Activated T-cell treated with anti-CD3 and anti-CD28 coated beads for 4 hours (primary cell): Measurements from ENCODE around the gene CDH4.
"Not testable (repeated sequence)": the region's sequence is repeated elsewhere in the genome, so short reads cannot be mapped to it uniquely, and the experiment has no call there.

Experiments
- DNase-seq: peaks from one replicate; pipeline ENCODE4 v3.0.0-alpha.2; 2020

Gene CDH4

DNA sequence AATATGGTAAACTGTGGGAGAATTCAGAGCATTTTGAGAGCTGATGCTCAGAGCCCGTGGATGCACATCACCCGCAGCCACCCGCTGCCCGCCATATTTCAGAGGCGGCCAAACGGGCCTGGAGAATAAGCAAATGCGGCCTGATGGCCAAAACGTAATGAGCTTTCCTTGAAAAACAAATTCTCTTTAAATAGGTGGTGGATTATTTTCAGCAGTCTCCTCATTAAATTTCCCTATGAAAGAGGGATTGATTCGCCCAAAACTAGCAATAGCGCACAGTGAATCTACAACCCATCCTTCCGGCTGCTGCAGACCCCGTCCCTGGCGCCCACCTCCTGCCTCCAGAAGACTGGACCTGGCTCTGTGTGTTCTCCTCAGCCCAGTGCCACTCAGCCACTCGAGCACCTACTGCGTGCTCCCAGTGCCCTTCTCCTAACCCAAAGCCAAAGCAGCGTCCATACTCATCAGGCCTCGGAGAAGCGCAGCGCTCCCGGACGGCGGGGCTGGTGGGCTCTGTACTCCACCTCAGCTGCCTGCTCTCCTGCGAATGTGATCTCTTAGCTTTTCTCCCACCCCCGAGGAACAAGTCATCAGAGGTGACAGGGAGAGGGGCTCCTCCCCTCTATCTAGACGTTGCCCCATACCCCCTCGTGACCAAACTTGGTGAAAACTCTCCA, 588.9 kb downstream of the CDH4 start:
- DNase-seq, result no peak

GRCh38 chr20:61841551-61841950, 589.5 kb downstream of the CDH4 start:
- no peak for DNase-seq

DNA sequence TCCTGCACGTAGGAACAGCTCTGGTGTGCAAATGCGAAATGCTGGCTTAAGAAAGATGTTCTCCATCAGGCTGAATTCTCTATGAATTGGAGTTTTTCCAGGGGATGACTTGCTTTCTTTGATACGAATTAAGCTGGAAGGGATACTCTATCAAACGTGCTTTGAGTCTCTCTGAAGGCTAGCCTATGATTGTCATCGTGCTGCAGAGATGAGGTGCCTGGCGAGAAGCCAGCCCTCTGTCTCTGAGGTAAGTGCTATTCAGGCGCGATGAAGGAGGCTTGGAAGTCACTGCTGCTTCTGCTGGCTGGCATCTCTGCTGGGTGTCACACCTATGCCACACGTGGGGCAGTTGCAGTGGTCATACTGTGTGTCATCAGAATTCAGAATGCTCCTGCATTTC, 589.9 kb downstream of the CDH4 start:
- DNase-seq, result no peak

GRCh38 chr20:61844621-61845020, 592.6 kb downstream of the CDH4 start:
- DNase-seq, result no peak

DNA sequence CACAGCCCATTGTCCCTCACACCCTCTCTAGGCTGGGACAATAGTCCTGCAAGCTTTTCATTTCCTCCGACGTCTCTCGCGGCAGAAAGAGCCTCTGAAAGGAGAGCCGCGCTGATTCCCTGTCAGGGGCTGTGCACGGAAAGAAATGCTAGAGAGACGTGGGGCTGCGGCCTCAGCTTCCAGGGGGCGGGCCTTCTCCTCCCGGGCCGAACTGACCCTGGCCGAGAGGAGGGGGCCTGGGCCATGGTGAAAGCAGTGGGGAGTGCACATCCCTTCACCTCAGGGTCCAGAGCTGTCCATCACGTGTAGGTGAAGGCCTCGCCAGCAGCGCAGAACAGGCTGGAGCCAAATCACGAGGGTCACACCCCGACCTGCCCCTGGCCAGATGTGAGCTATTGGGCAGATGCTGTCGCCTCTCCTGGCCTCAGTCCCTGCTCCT, 593.2 kb downstream of the CDH4 start:
- DNase-seq, result no peak

GRCh38 chr20:61846074-61846473, 594.0 kb downstream of the CDH4 start:
- DNase-seq, result no peak

- DNase-seq, result no peak
These were observed 594.8 kb downstream of the CDH4 start for GRCh38 chr20:61846741-61847419.

GRCh38 chr20:61847420-61847748, 595.3 kb downstream of the CDH4 start:
- no peak for DNase-seq

DNA sequence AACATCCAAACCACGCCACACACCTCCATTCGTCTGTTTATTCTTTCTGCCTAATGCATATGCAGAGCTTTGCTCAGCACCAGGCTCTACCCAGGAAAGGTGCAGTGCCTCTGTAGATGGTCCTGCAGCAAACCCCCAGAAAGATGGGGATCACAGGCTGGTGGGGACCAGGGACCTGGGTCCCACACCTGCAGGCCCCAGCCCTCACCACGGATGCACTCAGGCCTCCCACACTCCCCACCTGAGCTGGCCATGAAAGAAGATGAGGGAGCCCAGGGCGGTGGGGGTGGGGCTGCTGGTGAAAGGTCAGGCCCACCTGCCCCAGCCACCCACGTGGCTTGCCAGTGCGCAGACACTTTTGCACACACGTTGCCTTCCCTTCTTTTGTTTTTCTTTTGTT, 595.9 kb downstream of the CDH4 start:
- DNase-seq, result no peak

DNA sequence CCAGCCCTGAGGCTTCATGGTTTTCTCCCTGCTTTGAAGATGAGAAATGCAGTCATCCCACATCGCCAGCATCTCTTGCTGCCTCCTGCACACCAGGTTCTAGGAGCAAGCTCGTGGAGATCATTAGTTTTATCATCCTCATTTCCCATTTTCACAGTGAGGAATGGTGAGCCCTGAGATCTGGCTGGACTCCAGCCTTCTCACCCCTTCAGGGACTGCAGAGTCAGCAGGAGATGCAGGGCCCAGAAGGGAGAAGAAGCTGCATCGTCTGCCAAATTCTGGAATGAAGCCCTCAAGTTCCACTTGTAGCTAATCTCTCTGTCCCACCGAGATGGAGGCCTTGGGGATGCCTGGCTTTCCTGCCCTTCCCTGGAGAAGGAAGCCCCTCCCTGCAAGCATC, 596.8 kb downstream of the CDH4 start:
- no peak for DNase-seq

GRCh38 chr20:61849376-61849775, 597.3 kb downstream of the CDH4 start:
- no peak for DNase-seq

- DNase-seq, result no peak
These were observed 597.8 kb downstream of the CDH4 start for GRCh38 chr20:61849822-61850221.

- DNase-seq, result no peak
These were observed 598.4 kb downstream of the CDH4 start for GRCh38 chr20:61850457-61850856.

DNA sequence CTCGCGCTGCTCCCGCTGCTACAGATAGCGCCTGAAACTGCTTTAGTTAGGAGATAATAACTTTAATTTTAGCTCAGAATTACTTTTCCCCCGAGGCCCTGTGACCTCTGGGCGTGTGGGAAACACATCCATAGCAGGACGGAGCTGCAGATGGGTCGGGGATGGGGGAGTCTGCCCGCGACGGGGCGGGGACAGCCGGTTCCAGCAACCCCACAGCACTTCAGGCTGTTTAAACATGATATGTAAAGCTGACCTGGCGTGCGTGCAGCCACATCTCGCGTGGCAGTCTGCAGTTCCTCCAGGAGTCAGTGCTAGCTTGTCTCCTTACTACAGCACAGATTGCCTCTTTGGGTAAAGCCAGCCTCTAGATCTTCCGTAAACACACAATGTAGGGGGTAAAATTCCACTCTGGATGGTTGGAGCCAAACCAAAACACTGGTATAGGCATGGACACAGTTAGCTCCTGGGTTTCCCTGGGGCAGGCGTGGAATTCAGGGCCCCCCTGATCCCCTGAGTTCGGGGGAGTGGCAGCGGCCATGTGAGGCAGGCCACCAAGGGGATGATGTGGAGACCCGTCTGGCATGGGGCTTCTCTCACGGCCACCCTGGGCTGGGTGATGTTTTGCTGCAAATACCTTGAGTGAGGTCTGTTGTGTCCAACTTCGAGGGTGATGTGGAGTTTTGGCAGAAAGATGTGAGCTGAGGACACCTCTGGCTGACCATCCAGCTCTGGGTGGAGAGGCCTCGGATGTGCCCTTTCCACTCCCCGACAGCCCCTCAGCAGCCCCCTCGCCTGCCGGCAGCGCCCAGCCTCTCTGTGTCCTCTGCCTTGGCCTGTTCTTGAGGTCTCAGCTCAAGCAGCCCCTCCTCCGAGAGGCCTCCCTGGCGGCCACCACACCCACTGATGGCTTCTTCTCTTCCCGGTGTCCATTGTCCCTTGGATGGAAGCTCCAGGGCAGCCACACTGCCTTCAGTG, 599.2 kb downstream of the CDH4 start:
- DNase-seq, result no peak

- DNase-seq, result no peak
These were observed 600.4 kb downstream of the CDH4 start for GRCh38 chr20:61852268-61853072.

GRCh38 chr20:61853073-61854005, 601.3 kb downstream of the CDH4 start:
- no peak for DNase-seq

DNA sequence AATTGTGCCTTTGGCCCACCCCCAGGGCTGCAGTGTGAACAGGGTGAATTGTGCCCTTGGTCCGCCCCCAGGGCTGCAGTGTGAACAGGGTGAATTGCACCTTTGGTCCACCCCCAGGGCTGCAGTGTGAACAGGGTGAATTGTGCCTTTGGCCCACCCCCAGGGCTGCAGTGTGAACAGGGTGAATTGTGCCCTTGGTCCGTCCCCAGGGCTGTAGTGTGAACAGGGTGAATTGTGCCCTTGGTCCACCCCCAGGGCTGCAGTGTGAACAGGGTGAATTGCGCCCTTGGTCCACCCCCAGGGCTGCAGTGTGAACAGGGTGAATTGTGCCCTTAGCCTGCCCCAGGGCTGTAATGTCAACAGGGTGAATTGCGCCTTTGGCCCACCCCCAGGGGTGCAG, 602.5 kb downstream of the CDH4 start:
- DNase-seq, result not testable (repeated sequence)

DNA sequence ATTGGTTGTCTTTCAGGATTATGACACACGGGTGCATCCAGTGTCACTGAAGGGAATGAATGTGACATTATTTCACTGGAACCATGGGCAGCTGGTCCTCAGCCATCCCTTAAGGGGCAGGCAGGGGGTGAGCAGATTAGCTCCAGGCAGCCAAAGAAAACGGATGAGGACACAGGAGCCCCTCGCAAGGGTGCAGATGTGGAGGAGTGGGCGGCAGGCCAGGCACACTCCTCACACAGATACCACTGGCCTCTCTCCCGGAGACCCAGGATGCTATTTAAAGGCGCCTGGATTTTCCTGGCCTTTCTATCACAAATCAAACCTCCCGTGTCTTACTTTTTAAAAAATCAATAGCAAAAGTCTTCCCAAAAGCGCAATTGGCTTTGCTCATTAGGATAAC, 603.2 kb downstream of the CDH4 start:
- no peak for DNase-seq

DNA sequence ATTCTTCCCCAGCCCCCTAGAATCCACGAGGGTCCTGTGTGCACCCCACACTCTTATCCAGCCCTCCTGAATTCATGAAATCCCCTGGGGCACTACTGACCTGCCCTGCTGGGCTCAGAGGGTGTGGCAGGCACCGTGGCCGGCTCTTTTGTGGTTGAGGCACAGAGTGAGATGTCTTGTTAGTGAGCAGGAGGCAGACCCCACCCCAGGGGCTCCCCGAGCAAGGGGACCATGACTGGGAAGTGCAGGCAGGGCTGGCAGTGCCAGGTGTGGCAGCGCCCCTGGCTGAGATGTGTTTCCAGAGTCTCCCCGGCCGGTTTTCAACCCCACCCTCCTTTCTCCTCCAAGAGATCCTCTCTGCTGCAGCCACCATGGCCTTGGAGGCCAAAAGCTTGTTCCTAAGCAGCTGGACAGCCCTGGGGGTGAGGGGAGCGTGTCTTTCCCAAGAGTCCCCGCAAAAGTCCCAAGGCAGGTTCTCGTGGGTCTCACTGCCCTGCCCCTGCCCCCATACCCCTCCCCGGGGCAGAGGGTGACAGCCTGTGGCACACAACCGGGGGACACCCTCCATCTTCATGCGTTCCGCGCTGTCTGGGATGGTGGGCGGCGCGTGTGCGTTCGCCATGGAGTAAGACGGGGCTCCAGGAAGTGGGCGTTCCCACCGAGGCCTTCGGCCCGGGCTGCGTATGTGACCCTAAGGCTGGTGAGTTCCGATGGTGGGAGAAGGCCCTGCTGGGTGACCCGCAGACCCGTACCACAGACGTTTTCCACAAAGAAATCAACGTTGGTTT, 604.8 kb downstream of the CDH4 start:
- no peak for DNase-seq

DNA sequence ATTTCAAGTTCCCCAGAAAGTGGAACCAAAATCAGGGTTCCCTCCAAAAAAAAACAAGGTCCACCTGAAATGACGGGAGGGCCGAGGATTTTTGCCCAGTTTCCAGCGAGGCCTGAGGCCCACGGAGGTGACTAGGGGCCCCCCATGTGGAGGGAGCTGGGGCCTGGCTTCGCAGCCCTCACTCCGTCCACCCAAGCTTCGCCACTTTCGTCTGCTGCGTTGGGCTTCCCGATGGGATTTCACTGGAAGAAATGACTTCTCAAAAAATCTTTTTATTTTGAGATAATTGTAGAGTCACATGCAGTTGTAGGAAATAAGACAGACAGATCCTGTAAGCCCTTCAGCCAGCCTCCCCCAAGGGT, 605.3 kb downstream of the CDH4 start:
- no peak for DNase-seq

GRCh38 chr20:61857884-61858283, 605.8 kb downstream of the CDH4 start:
- DNase-seq, result no peak
